Measurements from ENCODE around the gene CSN1S1. TPM values are rescaled to one million over a fixed set of nuclear protein-coding genes. Genes with fewer than 3 reads are reported as not detected.

The CSN1S1 gene
- total and polyA plus RNA-seq, 2 of the 13 experiments (the other 11 are each of a cell fraction or from before 2014, with no cell fraction given): not detected

GRCh38 chr4:69881173-69881773, 49.6 kb upstream of the CSN1S1 start:
- in situ Hi-C loops (cut with HindIII; ENCODE audit: extremely low pct_ligation_motif_present, low pct_unique_long_range_greater_than_20kb): loop anchor here (5.0 to 10.0 kb wide), 3 partner anchors 59 to 304 kb away; no protein-coding TSS in a partner anchor
- no peak for FAIRE-seq
- Histone ChIP-seq H3K9me3 (ENCODE audit: low read length) (peaks cover 24% of the 10 kb centered on the region), H4K20me1 (ENCODE audit: insufficient read depth, low read length) (no peaks in the 10 kb centered on the region), H3K27me3 (ENCODE audit: control insufficient read depth in 1 of 2, insufficient read depth in 2 of 2, low read length in 2 of 2) (no peaks in the 10 kb centered on the region), H3K36me3 (replicated peaks in 1 of 2; ENCODE audit: control insufficient read depth in 1 of 2, insufficient read depth in 2 of 2, low read length in 2 of 2) (no peaks in the 10 kb centered on the region), H3K4me3 (replicated peaks in 1 of 3; ENCODE audit: insufficient read depth in 1 of 3, low read depth in 2 of 3, low read length in 3 of 3) (no peak overlapping the region), H3K27ac (ENCODE audit: extremely low read length, insufficient read depth, low read length) (peak overlapping the region; percentile 17), H3K4me2 (ENCODE audit: low read depth, low read length) (no peak overlapping the region), H3K9ac (ENCODE audit: insufficient read depth, low read depth, low read length) (no peak overlapping the region), H3K4me1 (ENCODE audit: insufficient read depth, low read length) (peaks cover 53% of the 10 kb centered on the region), H3K79me2 (ENCODE audit: insufficient read depth, low read length) (no peaks in the 10 kb centered on the region), H2AFZ (ENCODE audit: low read length) (no peak overlapping the region)
- BruUV-seq (replicated peaks): no TSS peak
- peak; percentile 74 for ATAC-seq
- DNase-seq (ENCODE audit: low spot score): peak; percentile 66
- ChIA-PET POLR2A (interaction anchor here (0.7 to 1.7 kb wide), 3 partner anchors 48 to 58 kb away, joined by 4 to 7 read pairs (median 5); no protein-coding TSS in a partner anchor), CTCF (ENCODE audit: low intra/inter-chr PET ratio, low total read pairs) (interaction anchor here (1.4 to 3.1 kb wide), 3 partner anchors 58 to 624 kb away, joined by 3 to 59 read pairs (median 11); no protein-coding TSS in a partner anchor)
- intact Hi-C loops (cut with micrococcal nuclease; ENCODE audit: unreplicated experiment): loop anchor here (1.0 to 5.0 kb wide), 6 partner anchors 48 to 678 kb away; no protein-coding TSS in a partner anchor
- peak; percentile 89 for TF ChIP-seq RAD21 (CRISPR knock-in tag; IDR thresholded peaks at IDR 0.05)
- TF ChIP-seq, protein P1, sequence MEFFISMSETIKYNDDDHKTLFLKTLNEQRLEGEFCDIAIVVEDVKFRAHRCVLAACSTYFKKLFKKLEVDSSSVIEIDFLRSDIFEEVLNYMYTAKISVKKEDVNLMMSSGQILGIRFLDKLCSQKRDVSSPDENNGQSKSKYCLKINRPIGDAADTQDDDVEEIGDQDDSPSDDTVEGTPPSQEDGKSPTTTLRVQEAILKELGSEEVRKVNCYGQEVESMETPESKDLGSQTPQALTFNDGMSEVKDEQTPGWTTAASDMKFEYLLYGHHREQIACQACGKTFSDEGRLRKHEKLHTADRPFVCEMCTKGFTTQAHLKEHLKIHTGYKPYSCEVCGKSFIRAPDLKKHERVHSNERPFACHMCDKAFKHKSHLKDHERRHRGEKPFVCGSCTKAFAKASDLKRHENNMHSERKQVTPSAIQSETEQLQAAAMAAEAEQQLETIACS (CRISPR knock-in tag; IDR thresholded peaks at IDR 0.05): no peak
- no peak for TF ChIP-seq ZFP62 (CRISPR knock-in tag; IDR thresholded peaks at IDR 0.05)
- no peak for TF ChIP-seq ZFP82 (CRISPR knock-in tag; IDR thresholded peaks at IDR 0.05; ENCODE audit: borderline replicate concordance)
- TF ChIP-seq, protein P2, sequence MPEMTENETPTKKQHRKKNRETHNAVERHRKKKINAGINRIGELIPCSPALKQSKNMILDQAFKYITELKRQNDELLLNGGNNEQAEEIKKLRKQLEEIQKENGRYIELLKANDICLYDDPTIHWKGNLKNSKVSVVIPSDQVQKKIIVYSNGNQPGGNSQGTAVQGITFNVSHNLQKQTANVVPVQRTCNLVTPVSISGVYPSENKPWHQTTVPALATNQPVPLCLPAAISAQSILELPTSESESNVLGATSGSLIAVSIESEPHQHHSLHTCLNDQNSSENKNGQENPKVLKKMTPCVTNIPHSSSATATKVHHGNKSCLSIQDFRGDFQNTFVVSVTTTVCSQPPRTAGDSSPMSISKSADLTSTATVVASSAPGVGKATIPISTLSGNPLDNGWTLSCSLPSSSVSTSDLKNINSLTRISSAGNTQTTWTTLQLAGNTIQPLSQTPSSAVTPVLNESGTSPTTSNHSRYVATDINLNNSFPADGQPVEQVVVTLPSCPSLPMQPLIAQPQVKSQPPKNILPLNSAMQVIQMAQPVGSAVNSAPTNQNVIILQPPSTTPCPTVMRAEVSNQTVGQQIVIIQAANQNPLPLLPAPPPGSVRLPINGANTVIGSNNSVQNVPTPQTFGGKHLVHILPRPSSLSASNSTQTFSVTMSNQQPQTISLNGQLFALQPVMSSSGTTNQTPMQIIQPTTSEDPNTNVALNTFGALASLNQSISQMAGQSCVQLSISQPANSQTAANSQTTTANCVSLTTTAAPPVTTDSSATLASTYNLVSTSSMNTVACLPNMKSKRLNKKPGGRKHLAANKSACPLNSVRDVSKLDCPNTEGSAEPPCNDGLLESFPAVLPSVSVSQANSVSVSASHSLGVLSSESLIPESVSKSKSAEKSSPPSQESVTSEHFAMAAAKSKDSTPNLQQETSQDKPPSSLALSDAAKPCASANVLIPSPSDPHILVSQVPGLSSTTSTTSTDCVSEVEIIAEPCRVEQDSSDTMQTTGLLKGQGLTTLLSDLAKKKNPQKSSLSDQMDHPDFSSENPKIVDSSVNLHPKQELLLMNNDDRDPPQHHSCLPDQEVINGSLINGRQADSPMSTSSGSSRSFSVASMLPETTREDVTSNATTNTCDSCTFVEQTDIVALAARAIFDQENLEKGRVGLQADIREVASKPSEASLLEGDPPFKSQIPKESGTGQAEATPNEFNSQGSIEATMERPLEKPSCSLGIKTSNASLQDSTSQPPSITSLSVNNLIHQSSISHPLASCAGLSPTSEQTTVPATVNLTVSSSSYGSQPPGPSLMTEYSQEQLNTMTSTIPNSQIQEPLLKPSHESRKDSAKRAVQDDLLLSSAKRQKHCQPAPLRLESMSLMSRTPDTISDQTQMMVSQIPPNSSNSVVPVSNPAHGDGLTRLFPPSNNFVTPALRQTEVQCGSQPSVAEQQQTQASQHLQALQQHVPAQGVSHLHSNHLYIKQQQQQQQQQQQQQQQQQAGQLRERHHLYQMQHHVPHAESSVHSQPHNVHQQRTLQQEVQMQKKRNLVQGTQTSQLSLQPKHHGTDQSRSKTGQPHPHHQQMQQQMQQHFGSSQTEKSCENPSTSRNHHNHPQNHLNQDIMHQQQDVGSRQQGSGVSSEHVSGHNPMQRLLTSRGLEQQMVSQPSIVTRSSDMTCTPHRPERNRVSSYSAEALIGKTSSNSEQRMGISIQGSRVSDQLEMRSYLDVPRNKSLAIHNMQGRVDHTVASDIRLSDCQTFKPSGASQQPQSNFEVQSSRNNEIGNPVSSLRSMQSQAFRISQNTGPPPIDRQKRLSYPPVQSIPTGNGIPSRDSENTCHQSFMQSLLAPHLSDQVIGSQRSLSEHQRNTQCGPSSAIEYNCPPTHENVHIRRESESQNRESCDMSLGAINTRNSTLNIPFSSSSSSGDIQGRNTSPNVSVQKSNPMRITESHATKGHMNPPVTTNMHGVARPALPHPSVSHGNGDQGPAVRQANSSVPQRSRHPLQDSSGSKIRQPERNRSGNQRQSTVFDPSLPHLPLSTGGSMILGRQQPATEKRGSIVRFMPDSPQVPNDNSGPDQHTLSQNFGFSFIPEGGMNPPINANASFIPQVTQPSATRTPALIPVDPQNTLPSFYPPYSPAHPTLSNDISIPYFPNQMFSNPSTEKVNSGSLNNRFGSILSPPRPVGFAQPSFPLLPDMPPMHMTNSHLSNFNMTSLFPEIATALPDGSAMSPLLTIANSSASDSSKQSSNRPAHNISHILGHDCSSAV (CRISPR knock-in tag; IDR thresholded peaks at IDR 0.05; ENCODE audit: borderline replicate concordance): no peak
- TF ChIP-seq KAT7 (CRISPR knock-in tag; IDR thresholded peaks at IDR 0.05; ENCODE audit: borderline replicate concordance): no peak
- TF ChIP-seq GATA4 (IDR thresholded peaks at IDR 0.05; ENCODE audit: borderline replicate concordance, low read depth): no peak
- no peak for TF ChIP-seq ZHX1 (CRISPR knock-in tag; IDR thresholded peaks at IDR 0.05; ENCODE audit: low read depth)
- no peak for TF ChIP-seq MXD4 (CRISPR knock-in tag; IDR thresholded peaks at IDR 0.05)
- no peak for TF ChIP-seq ZNF160 (CRISPR knock-in tag; IDR thresholded peaks at IDR 0.05)
- TF ChIP-seq THAP11 (CRISPR knock-in tag; IDR thresholded peaks at IDR 0.05): peak; percentile 47
- peak; percentile 99 for TF ChIP-seq SMC3 (IDR thresholded peaks at IDR 0.05; ENCODE audit: low read length)

Measured in HepG2 (cell line).